Measurements from ENCODE around the gene NOSIP. TPM values are rescaled to one million over a fixed set of nuclear protein-coding genes. Genes with fewer than 3 reads are reported as not detected.

The NOSIP gene
- total RNA-seq, 1 donor from 2014 or later, result 22.8 TPM

DNA sequence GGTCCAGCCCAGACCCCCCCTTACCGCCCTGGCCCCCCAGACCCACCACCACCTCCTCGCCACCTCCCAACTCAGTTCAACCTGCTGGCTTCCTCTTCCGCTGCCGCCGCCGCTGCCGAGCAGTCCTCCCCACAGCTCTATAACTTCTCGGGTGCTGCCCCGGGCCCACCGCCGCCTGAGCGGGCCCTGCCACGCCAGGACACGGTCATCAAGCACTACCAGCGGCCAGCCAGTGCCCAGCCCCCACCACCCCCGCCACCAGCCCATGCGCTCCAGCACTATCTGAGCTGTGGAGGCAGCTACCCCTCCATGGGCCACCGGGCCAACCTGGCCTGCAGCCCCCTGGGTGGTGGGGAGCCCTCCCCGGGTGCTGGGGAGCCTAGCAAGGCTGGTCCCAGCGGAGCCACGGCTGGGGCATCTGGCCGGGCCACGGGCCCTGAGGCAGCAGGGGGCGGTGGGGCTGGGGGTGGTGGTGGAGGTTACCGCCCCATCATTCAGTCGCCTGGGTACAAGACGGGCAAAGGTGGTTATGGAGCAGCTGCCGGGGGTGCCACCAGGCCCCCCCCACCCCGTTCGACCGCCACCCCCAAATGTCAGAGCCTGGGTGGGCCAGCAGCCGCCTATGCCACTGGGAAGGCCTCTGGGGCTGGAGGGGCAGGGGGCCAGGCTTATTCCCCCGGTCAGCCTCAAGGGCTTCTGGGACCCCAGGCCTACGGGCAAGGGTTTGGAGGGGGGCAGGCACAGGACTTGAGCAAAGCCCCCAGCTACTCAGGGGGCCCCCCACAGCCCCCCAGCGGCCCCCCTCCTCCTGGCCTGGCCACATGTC lies 14.8 kb upstream of the NOSIP start:
- DNase-seq, result no peak

- no peak for DNase-seq
Measured at GRCh38 chr19:49594157-49594992, 14.0 kb upstream of the NOSIP start.

- peak; percentile 94 for DNase-seq
Measured at GRCh38 chr19:49593233-49594113, 13.1 kb upstream of the NOSIP start.

- DNase-seq, result no peak
Measured at GRCh38 chr19:49592486-49593232, 12.3 kb upstream of the NOSIP start.

- DNase-seq, result peak; percentile 15
Measured at GRCh38 chr19:49591731-49592485, 11.6 kb upstream of the NOSIP start.

DNA sequence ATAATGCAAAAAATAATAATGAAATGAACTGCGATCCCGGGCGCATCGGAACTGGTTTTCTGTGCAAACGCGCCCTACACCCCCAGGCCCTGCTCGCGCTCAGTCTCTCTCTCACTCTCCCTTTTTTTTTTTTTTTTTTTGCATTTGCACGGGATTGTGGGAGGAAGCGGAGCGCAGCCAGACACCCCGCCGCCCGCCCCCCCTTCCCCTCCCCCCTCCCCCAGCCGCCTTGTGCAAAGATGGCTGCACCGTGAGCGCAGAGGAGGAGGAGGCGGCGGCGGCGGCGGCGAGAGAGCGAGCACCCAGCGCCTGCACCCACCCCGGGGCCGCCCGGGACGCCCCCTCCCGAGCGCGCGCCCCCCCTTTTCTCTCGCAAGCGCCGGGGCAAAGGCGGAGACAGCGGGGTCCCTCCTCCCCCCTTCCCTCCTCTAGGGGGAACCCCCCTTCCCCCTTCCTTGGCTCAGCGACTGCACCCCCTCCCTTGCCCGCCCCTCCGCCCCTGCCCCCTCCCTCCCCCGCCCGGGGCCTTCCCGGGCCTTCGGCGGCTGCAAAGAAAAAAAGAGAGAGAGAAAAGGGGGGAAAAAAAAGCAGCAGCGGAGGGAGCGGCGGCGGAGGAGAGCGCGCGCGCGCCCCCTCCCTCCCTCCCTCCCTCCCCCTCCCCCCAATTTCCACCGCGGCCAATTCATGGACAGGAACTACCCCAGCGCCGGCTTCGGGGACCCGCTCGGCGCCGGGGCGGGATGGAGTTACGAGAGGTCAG lies 10.8 kb upstream of the NOSIP start, which contains the start of gene PRR12:
Gene PRR12, plus strand, starts transcription at position 212 of the 760 bp plus-strand sequence. Its CDS starts 473 bp downstream, at position 685.
- peak; percentile 66 for DNase-seq

DNA sequence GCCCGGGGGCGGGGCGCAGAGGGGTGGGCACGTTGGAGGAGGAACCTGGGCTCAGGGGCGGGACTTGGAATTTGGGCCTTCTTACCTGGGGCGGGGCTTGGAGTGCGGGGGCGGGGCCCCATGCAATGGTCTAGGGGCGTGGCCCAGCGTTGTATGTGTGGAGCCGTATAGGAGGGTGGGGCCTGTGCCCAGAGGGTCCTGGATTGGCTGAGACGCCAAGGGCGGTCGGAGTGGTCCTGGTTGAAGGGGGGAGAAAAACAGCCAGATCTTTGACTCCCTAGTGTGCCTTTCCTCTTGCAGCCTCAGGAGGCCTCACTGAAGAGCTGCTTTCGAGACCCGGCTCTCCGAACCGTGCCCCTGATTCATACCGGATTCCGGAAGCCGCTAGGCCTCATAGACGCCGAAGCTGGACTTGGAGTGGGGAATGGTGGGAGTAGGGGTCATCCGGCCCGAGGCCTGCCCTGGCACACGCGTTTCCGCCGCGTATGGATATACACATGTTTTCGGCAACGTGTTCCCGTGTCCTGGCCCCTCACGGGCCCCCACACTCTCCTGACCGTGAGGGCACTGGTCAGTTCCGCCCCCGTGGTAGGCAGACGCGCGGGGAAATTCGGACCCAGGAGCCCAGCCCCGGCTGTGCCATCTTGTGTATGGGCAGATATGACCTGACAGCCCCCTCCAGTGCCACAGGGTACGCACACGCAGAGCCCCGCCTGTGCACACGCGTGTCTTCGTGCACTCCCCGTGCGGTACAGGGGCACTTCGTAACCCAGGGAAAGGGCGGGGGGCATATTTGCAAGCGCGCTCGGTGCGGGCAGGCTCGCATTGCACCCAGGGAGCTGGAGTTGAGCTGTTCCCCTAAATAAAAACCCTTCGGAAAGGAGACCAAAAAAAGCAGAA lies 10.0 kb upstream of the NOSIP start:
- peak; percentile 83 for DNase-seq

DNA sequence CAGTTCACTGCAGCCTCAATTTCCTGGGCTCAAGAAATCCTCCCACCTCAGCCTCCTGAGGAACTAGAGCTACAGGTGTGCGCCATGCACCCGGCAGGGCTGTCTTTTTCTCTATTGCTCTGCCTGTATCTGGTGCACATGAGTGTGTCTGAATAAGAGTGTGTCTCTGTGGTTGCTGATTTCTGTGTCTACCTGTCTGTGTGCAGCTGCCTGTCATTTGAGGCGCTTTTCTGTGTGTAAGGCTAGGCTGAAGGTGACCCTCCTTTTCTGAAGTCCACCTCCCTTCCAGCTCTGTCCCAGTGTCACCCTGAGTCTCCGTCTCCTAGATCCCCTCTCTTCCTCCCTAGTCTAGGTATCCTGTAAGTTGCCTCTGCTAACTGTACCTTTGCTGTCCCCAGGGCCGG lies 9.1 kb upstream of the NOSIP start:
- no peak for DNase-seq

DNA sequence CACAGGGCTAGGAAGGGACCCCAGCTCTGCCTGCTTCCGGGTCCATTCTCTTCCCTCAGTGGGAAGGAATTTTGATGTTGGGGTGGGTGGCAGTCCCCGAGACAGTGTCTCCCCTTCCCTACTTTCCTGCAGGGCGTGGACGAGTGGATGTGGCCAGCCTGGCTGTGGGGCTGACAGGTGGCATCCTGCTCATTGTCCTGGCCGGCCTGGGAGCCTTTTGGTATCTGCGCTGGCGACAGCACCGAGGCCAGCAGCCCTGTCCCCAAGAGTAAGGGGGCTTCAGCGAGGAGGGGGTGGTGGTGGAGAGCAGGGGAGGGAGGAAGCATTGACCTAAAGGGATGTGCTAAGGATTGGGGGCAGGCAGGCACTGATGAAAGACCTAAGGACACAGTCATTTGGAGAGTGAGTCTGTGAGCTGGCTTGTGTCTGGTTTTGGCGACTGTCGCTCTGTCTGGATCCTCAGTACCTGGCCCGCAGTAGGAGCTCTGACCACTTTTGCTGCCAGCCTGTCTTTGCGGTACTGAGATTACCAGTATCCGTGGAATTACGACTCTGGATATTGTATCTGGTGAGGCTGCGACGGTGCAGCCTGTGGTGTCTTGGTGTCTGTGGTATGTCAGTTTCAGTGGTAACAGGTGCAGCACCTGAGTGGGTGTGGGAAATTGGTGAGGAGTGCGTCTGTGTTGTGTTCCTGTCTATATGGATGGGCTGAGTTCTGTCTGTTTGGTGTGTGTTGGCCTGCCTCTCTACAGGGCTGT lies 8.2 kb upstream of the NOSIP start:
- no peak for DNase-seq

DNA sequence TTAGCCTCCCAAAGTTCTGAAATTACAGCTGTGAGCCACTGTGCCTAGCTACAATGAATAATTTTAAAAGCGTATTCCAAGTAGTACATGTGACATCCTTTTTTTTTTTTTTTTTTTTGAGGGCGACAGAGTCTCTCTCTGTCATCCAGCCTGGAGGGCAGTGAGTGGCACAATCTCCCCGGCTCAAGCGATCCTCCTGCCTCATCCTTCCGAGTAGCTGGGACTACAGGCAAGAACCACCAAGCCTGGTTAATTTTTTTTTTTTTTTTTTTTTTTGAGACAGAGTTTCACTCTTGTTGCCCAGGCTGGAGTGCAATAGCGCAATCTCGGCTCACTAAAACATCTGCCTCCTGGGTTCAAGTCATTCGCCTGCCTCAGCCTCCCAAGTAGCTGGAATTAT lies 6.9 kb upstream of the NOSIP start:
- no peak for DNase-seq

GRCh38 chr19:49585023-49585422 lies 4.7 kb upstream of the NOSIP start:
- DNase-seq, result no peak

DNA sequence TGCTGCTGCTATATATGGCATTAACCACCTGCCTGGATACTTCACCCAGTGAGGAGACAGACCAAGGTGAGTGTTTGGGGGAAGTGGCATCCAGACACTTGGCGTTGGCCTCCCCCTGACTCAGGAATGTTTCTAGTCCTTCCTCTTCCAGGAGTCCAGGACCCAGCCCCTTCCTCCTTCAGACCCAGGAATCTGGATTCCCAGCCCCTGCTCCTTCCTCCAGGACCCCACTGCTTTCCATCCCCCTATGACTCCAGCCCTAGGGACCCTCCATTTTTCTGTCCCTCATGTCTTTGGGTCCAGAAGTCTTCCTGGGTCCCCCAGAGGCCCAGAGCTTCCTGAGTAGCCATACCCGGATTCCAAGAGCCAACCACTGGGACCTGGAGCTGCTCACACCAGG lies 2.9 kb upstream of the NOSIP start:
- DNase-seq, result no peak

DNA sequence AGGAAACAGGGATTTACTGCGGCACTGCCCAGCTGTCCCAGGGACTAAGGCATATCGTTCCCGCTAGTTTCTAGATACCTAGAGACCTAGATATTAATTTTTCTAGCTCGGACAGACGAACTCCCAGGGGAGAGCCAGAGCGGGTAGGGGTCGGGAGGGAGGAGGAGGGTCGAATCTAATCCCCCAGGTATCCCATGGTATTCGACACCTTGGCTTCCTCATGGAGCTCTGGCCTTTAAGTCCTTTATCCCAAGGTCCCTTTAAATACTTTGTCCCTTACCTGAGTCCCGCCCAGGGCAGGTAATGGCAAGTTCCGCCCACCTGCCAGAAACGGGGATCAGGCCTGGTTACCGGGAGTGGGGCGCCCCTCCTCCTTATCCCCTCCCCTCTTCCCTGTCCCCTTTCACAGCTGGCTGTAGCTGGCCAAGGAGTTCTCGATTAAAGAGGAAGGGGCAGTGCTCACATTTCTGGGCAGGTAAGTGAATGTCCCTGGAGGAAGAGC lies 702 bp upstream of the NOSIP start, which contains the start of gene PRRG2:
Gene PRRG2, plus strand, starts transcription at position 310 of the 502 bp plus-strand sequence. CDS start 1,904 bp downstream, outside the sequence.
- no peak for DNase-seq

- DNase-seq, result no peak
Measured at GRCh38 chr19:49579947-49580263, 451 bp downstream of the NOSIP start.

DNA sequence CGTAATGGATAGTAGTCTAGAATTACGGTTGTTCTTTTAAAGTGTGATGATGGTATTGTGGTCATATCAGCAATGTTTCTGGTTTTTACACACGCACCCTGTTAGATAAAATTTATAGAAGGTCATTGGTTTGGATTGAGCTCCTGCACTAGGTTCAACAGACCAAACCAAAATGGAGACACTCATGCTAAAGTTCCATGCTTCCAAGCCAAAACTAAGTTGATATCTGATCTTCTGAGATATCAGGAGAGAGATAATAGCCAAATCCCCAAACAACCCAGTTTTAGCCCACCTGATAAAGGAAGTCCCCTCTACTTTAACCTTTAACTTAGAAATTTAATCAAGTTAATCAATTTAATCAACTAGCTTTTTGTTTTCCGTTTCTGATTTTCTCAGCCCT lies 1.2 kb downstream of the NOSIP start:
- DNase-seq, result no peak

GRCh38 chr19:49574206-49574755 lies 6.1 kb downstream of the NOSIP start:
- DNase-seq, result no peak

GRCh38 chr19:49573425-49573824 lies 6.9 kb downstream of the NOSIP start:
- DNase-seq, result no peak

GRCh38 chr19:49573009-49573408 lies 7.3 kb downstream of the NOSIP start:
- no peak for DNase-seq
